WTC11 (cell line): ENCODE measurements around the gene EDIL3. TPM values are rescaled to one million over a fixed set of nuclear protein-coding genes. Genes with fewer than 3 reads are reported as not detected.

Experiments
- ATAC-seq: fragments of 200-7000 bp; cut with Tn5 transposase; 2 replicates; pipeline ENCODE4 v1.10.0; 2021; ENCODE audit warnings: mild to moderate bottlenecking, moderate library complexity
- CTCF ChIA-PET: fragments of 300-600 bp; sonication (Branson Sonifier 250); formaldehyde crosslinking; loops from one replicate; lab custom pipeline; 2021; ENCODE audit warnings: antibody characterized with exemption; lab: Charles Lee
- POLR2A ChIA-PET: fragments of 350-600 bp; sonication (Branson Sonifier 250); formaldehyde crosslinking; loops from one replicate; lab custom pipeline; 2021; ENCODE audit warnings: antibody characterized with exemption; lab: Charles Lee
- DNase-seq: peaks from one replicate; pipeline ENCODE4 v3.0.0; 2021; ENCODE audit warnings: low spot score
- H3K27ac Mint-ChIP-seq: 2 replicates; pipeline ENCODE4 v1.8.0; 2021; ENCODE audit warnings: mixed read lengths
- H3K27me3 Mint-ChIP-seq: 2 replicates; pipeline ENCODE4 v1.8.0; 2021; ENCODE audit warnings: low read depth, mild to moderate bottlenecking, moderate library complexity, mixed read lengths
- H3K36me3 Mint-ChIP-seq: 2 replicates; pipeline ENCODE4 v1.8.0; 2021; ENCODE audit warnings: mixed read lengths
- H3K4me1 Mint-ChIP-seq: 2 replicates; pipeline ENCODE4 v1.8.0; 2022; ENCODE audit warnings: mixed read lengths
- H3K4me3 Mint-ChIP-seq: 2 replicates; pipeline ENCODE4 v1.8.0; 2021; ENCODE audit warnings: mild to moderate bottlenecking, moderate library complexity, mixed read lengths
- H3K9me3 Mint-ChIP-seq: 2 replicates; pipeline ENCODE4 v1.8.0; 2021; ENCODE audit warnings: mixed read lengths
- ATF3 ChIP-seq: sonication (generic); formaldehyde crosslinking; conservative IDR thresholded peaks from 2 replicates; pipeline ENCODE4 v1.8.1; 2022; ENCODE audit warnings: mild to moderate bottlenecking, missing genetic modification reagents
- CBFB ChIP-seq: sonication (generic); formaldehyde crosslinking; IDR thresholded peaks from 2 replicates; pipeline ENCODE4 v1.8.1; 2022; ENCODE audit warnings: mild to moderate bottlenecking, low read depth, missing genetic modification reagents
- CDX4 ChIP-seq: fragments of 250-450 bp; sonication (Bioruptor Pico); IDR thresholded peaks from 2 replicates; pipeline ENCODE4 v1.9.0; 2021; ENCODE audit warnings: moderate library complexity, mild to moderate bottlenecking, inconsistent platforms, borderline replicate concordance
- E2F4 ChIP-seq: sonication (generic); formaldehyde crosslinking; IDR thresholded peaks from 2 replicates; pipeline ENCODE4 v1.8.1; 2022; ENCODE audit warnings: low read depth, mild to moderate bottlenecking, moderate library complexity, missing genetic modification reagents, borderline replicate concordance
- ERG ChIP-seq: fragments of 250-450 bp; sonication (Bioruptor Pico); IDR thresholded peaks from 2 replicates; pipeline ENCODE4 v1.8.0; 2021; ENCODE audit warnings: mild to moderate bottlenecking
- FOXJ3 ChIP-seq: sonication (generic); formaldehyde crosslinking; IDR thresholded peaks from 2 replicates; pipeline ENCODE4 v1.9.0; 2021; ENCODE audit warnings: missing genetic modification reagents, mild to moderate bottlenecking, borderline replicate concordance
- IRF2 ChIP-seq: sonication (generic); formaldehyde crosslinking; IDR thresholded peaks from 2 replicates; pipeline ENCODE4 v1.8.0; 2022; ENCODE audit warnings: low read depth, missing genetic modification reagents, borderline replicate concordance
- JUN ChIP-seq: sonication (generic); formaldehyde crosslinking; IDR thresholded peaks from 2 replicates; pipeline ENCODE4 v1.8.0; 2023; ENCODE audit warnings: mild to moderate bottlenecking, missing genetic modification reagents
- KAT7 ChIP-seq: sonication (generic); formaldehyde crosslinking; IDR thresholded peaks from 2 replicates; pipeline ENCODE4 v1.8.1; 2023; ENCODE audit warnings: missing genetic modification reagents, mild to moderate bottlenecking, borderline replicate concordance
- MYBL2 ChIP-seq: sonication (generic); formaldehyde crosslinking; IDR thresholded peaks from 2 replicates; pipeline ENCODE4 v1.8.1; 2023; ENCODE audit warnings: mild to moderate bottlenecking, moderate library complexity, missing genetic modification reagents
- NFATC4 ChIP-seq: fragments of 250-450 bp; sonication (Bioruptor Pico); IDR thresholded peaks from 2 replicates; pipeline ENCODE4 v1.9.0; 2021; ENCODE audit warnings: mild to moderate bottlenecking
- NFYB ChIP-seq: sonication (generic); formaldehyde crosslinking; conservative IDR thresholded peaks from 2 replicates; pipeline ENCODE4 v1.8.0; 2022; ENCODE audit warnings: low read depth, missing genetic modification reagents
- NR1H2 ChIP-seq: sonication (generic); formaldehyde crosslinking; IDR thresholded peaks from 2 replicates; pipeline ENCODE4 v1.9.0; 2021; ENCODE audit warnings: mild to moderate bottlenecking, moderate library complexity, missing genetic modification reagents
- OVOL2 ChIP-seq: fragments of 250-450 bp; sonication (Bioruptor Pico); IDR thresholded peaks from 2 replicates; pipeline ENCODE4 v1.9.0; 2021; ENCODE audit warnings: mild to moderate bottlenecking, borderline replicate concordance
- PRDM15 ChIP-seq: sonication (generic); formaldehyde crosslinking; IDR thresholded peaks from 2 replicates; pipeline ENCODE4 v1.8.0; 2022; ENCODE audit warnings: missing genetic modification reagents
- SP1 ChIP-seq: sonication (generic); formaldehyde crosslinking; conservative IDR thresholded peaks from 2 replicates; pipeline ENCODE4 v1.8.1; 2022; ENCODE audit warnings: missing genetic modification reagents
- TEAD4 ChIP-seq: sonication (generic); formaldehyde crosslinking; IDR thresholded peaks from 2 replicates; pipeline ENCODE4 v1.8.0; 2022; ENCODE audit warnings: mild to moderate bottlenecking, missing genetic modification reagents
- USF1 ChIP-seq: sonication (generic); formaldehyde crosslinking; IDR thresholded peaks from 2 replicates; pipeline ENCODE4 v1.8.0; 2022; ENCODE audit warnings: mild to moderate bottlenecking, missing genetic modification reagents
- ZBTB43 ChIP-seq: sonication (generic); formaldehyde crosslinking; IDR thresholded peaks from 2 replicates; pipeline ENCODE4 v1.8.1; 2023; ENCODE audit warnings: mild to moderate bottlenecking, missing genetic modification reagents
- ZNF232 ChIP-seq: sonication (generic); formaldehyde crosslinking; IDR thresholded peaks from 2 replicates; pipeline ENCODE4 v1.8.0; 2022; ENCODE audit warnings: mild to moderate bottlenecking, missing genetic modification reagents
- ZNF263 ChIP-seq: sonication (generic); formaldehyde crosslinking; IDR thresholded peaks from 2 replicates; pipeline ENCODE4 v1.8.1; 2022; ENCODE audit warnings: low read depth, mild to moderate bottlenecking, moderate library complexity, missing genetic modification reagents
- ZNF317 ChIP-seq: sonication (generic); formaldehyde crosslinking; IDR thresholded peaks from 2 replicates; pipeline ENCODE4 v1.8.1; 2023; ENCODE audit warnings: low read depth, mild to moderate bottlenecking, moderate library complexity, missing genetic modification reagents, borderline replicate concordance
- ZNF396 ChIP-seq: fragments of 250-450 bp; sonication (Bioruptor Pico); IDR thresholded peaks from 2 replicates; pipeline ENCODE4 v1.8.0; 2021; ENCODE audit warnings: mild to moderate bottlenecking, moderate library complexity, borderline replicate concordance
- ZSCAN18 ChIP-seq: fragments of 250-450 bp; sonication (Bioruptor Pico); IDR thresholded peaks from 2 replicates; pipeline ENCODE4 v2.1.2; 2022; ENCODE audit warnings: mild to moderate bottlenecking, moderate library complexity
- total RNA-seq: library from RNA; stranded (reverse); gene quantifications from 3 replicates; pipeline ENCODE4 v1.2.3, GENCODE V29; 2021

EDIL3 gene
- total RNA-seq, 1 experiment from 2014 or later = 48.3 TPM

GRCh38 chr5:84304599-84304998, 80.1 kb downstream of the EDIL3 start:
- ChIA-PET POLR2A (no interaction called here), CTCF (no interaction called here)
- TF ChIP-seq ZNF263 (CRISPR knock-in tag) (no peak), CBFB (CRISPR knock-in tag) (no peak), FOXJ3 (CRISPR knock-in tag) (no peak), ERG (CRISPR knock-in tag) (no peak), NFYB (CRISPR knock-in tag) (no peak), SP1 (CRISPR knock-in tag) (no peak), ZNF396 (no peak), MYBL2 (CRISPR knock-in tag) (no peak), ZSCAN18 (CRISPR knock-in tag) (no peak), NR1H2 (CRISPR knock-in tag) (no peak), USF1 (CRISPR knock-in tag) (no peak), ATF3 (CRISPR knock-in tag) (no peak), IRF2 (CRISPR knock-in tag) (no peak), KAT7 (no peak), PRDM15 (no peak), ZBTB43 (no peak)
- peaks cover 1% of the 10 kb centered on the region for H3K36me3 Mint-ChIP-seq
- H3K4me1 Mint-ChIP-seq = peaks cover 13% of the 10 kb centered on the region
- no peaks in the 10 kb centered on the region for H3K27me3 Mint-ChIP-seq
- no peak overlapping the region for H3K4me3 Mint-ChIP-seq
- H3K27ac Mint-ChIP-seq = no peak overlapping the region
- no peak for ATAC-seq
- DNase-seq = no peak
- peaks cover 3% of the 10 kb centered on the region for H3K9me3 Mint-ChIP-seq

GRCh38 chr5:84303315-84303714, 81.4 kb downstream of the EDIL3 start:
- ChIA-PET POLR2A (no interaction called here), CTCF (interaction anchor here (0.6 kb wide), 1 partner anchor 188 kb away, joined by 4 read pairs; no protein-coding TSS in a partner anchor)
- no peaks in the 10 kb centered on the region for H3K27me3 Mint-ChIP-seq
- H3K36me3 Mint-ChIP-seq = peaks cover 4% of the 10 kb centered on the region
- peaks cover 5% of the 10 kb centered on the region for H3K9me3 Mint-ChIP-seq
- no peak overlapping the region for H3K4me3 Mint-ChIP-seq
- DNase-seq = no peak
- no peak for ATAC-seq
- no peak overlapping the region for H3K27ac Mint-ChIP-seq
- peaks cover 13% of the 10 kb centered on the region for H3K4me1 Mint-ChIP-seq
- TF ChIP-seq ZNF317 (CRISPR knock-in tag) (no peak), E2F4 (CRISPR knock-in tag) (no peak), CDX4 (CRISPR knock-in tag) (no peak), ZNF232 (no peak), JUN (no peak), OVOL2 (CRISPR knock-in tag) (no peak), TEAD4 (CRISPR knock-in tag) (no peak), ERG (CRISPR knock-in tag) (no peak), NFATC4 (CRISPR knock-in tag) (no peak)
